ENCODE measurements around the gene CYLD. TPM values are rescaled to one million over a fixed set of nuclear protein-coding genes. Genes with fewer than 3 reads are reported as not detected.

The CYLD gene
- total RNA-seq, 1 experiment from 2014 or later, result 28.7 TPM

- peaks cover 26% of the 10 kb centered on the region for H3K36me3 ChIP-seq
- DNase-seq (ENCODE audit: low read depth in 1 of 2, low spot score in 2 of 2), result no peak
- H3K27me3 ChIP-seq (replicated peaks), result no peaks in the 10 kb centered on the region
- no peak overlapping the region; the same call in 1 of the 2 replicates for H3K27ac ChIP-seq
- no peak overlapping the region for H3K4me3 ChIP-seq
- no peaks in the 10 kb centered on the region for H3K9me3 ChIP-seq (replicated peaks)
- H3K4me1 ChIP-seq (replicated peaks), result peaks cover 14% of the 10 kb centered on the region
These were observed 21.3 kb downstream of the CYLD start for GRCh38 chr16:50763211-50763610.

- Histone ChIP-seq H3K4me1 (replicated peaks) (peaks cover 14% of the 10 kb centered on the region), H3K27me3 (replicated peaks) (no peaks in the 10 kb centered on the region), H3K36me3 (peaks cover 26% of the 10 kb centered on the region), H3K27ac (no peak overlapping the region), H3K9me3 (replicated peaks) (no peaks in the 10 kb centered on the region), H3K4me3 (no peak overlapping the region)
- no peak for DNase-seq (ENCODE audit: low read depth in 1 of 2, low spot score in 2 of 2)
These were observed 23.4 kb downstream of the CYLD start for GRCh38 chr16:50765260-50765659.

GRCh38 chr16:50765861-50766260, 24.0 kb downstream of the CYLD start:
- H3K4me1 ChIP-seq (replicated peaks), result peaks cover 14% of the 10 kb centered on the region
- no peaks in the 10 kb centered on the region for H3K9me3 ChIP-seq (replicated peaks)
- H3K36me3 ChIP-seq, result peaks cover 26% of the 10 kb centered on the region
- no peak for DNase-seq (ENCODE audit: low read depth in 1 of 2, low spot score in 2 of 2)
- no peaks in the 10 kb centered on the region for H3K27me3 ChIP-seq (replicated peaks)
- H3K27ac ChIP-seq, result no peak overlapping the region
- H3K4me3 ChIP-seq, result no peak overlapping the region

- H3K4me1 ChIP-seq (replicated peaks), result peaks cover 13% of the 10 kb centered on the region
- no peaks in the 10 kb centered on the region for H3K27me3 ChIP-seq (replicated peaks)
- peaks cover 26% of the 10 kb centered on the region for H3K36me3 ChIP-seq
- no peak overlapping the region for H3K27ac ChIP-seq
- no peaks in the 10 kb centered on the region for H3K9me3 ChIP-seq (replicated peaks)
- H3K4me3 ChIP-seq, result no peak overlapping the region
- DNase-seq (ENCODE audit: low read depth in 1 of 2, low spot score in 2 of 2), result no peak
These were observed 25.3 kb downstream of the CYLD start for GRCh38 chr16:50767197-50767596.

GRCh38 chr16:50771366-50771765, 29.5 kb downstream of the CYLD start:
- H3K9me3 ChIP-seq (replicated peaks), result no peaks in the 10 kb centered on the region
- no peak overlapping the region for H3K27ac ChIP-seq
- no peaks in the 10 kb centered on the region for H3K4me1 ChIP-seq (replicated peaks)
- H3K4me3 ChIP-seq, result no peak overlapping the region
- no peak for DNase-seq (ENCODE audit: low read depth in 1 of 2, low spot score in 2 of 2)
- H3K36me3 ChIP-seq, result peaks cover 6% of the 10 kb centered on the region
- H3K27me3 ChIP-seq (replicated peaks), result no peaks in the 10 kb centered on the region

- no peak overlapping the region for H3K4me3 ChIP-seq
- no peaks in the 10 kb centered on the region for H3K9me3 ChIP-seq (replicated peaks)
- H3K27me3 ChIP-seq (replicated peaks), result no peaks in the 10 kb centered on the region
- DNase-seq (ENCODE audit: low read depth in 1 of 2, low spot score in 2 of 2), result no peak
- peaks cover 5% of the 10 kb centered on the region; the same call in 1 of the 2 replicates for H3K36me3 ChIP-seq
- no peaks in the 10 kb centered on the region for H3K4me1 ChIP-seq (replicated peaks)
- no peak overlapping the region for H3K27ac ChIP-seq
These were observed 32.5 kb downstream of the CYLD start for GRCh38 chr16:50774405-50774804.

GRCh38 chr16:50774960-50775359, 33.1 kb downstream of the CYLD start:
- no peaks in the 10 kb centered on the region for H3K4me1 ChIP-seq (replicated peaks)
- no peaks in the 10 kb centered on the region for H3K27me3 ChIP-seq (replicated peaks)
- no peak overlapping the region for H3K27ac ChIP-seq
- H3K36me3 ChIP-seq, result peaks cover 10% of the 10 kb centered on the region
- no peak for DNase-seq (ENCODE audit: low read depth in 1 of 2, low spot score in 2 of 2)
- H3K4me3 ChIP-seq, result no peak overlapping the region
- H3K9me3 ChIP-seq (replicated peaks), result no peaks in the 10 kb centered on the region

- Histone ChIP-seq H3K4me3 (no peak overlapping the region), H3K36me3 (peaks cover 17% of the 10 kb centered on the region), H3K9me3 (replicated peaks) (no peaks in the 10 kb centered on the region), H3K27ac (no peak overlapping the region), H3K27me3 (replicated peaks) (no peaks in the 10 kb centered on the region), H3K4me1 (replicated peaks) (no peaks in the 10 kb centered on the region)
- no peak for DNase-seq (ENCODE audit: low read depth in 1 of 2, low spot score in 2 of 2)
These were observed 34.2 kb downstream of the CYLD start for GRCh38 chr16:50776037-50776436.

GRCh38 chr16:50778284-50779163, 36.6 kb downstream of the CYLD start:
- DNase-seq (ENCODE audit: low read depth in 1 of 2, low spot score in 2 of 2), result no peak
- no peak overlapping the region for H3K27ac ChIP-seq
- no peak overlapping the region for H3K4me3 ChIP-seq
- peaks cover 21% of the 10 kb centered on the region for H3K36me3 ChIP-seq
- no peaks in the 10 kb centered on the region for H3K4me1 ChIP-seq (replicated peaks)
- H3K27me3 ChIP-seq (replicated peaks), result no peaks in the 10 kb centered on the region
- H3K9me3 ChIP-seq (replicated peaks), result no peaks in the 10 kb centered on the region

GRCh38 chr16:50781043-50781442, 39.2 kb downstream of the CYLD start:
- no peaks in the 10 kb centered on the region for H3K27me3 ChIP-seq (replicated peaks)
- DNase-seq (ENCODE audit: low read depth in 1 of 2, low spot score in 2 of 2), result no peak
- H3K36me3 ChIP-seq, result peaks cover 27% of the 10 kb centered on the region

GRCh38 chr16:50781518-50781917, 39.6 kb downstream of the CYLD start:
- no peaks in the 10 kb centered on the region for H3K27me3 ChIP-seq (replicated peaks)
- no peaks in the 10 kb centered on the region for H3K9me3 ChIP-seq (replicated peaks)
- no peak overlapping the region for H3K27ac ChIP-seq
- DNase-seq (ENCODE audit: low read depth in 1 of 2, low spot score in 2 of 2), result no peak
- no peaks in the 10 kb centered on the region for H3K4me1 ChIP-seq (replicated peaks)
- H3K4me3 ChIP-seq, result no peak overlapping the region
- peaks cover 27% of the 10 kb centered on the region for H3K36me3 ChIP-seq

More at GRCh38 chr16:50781043-50781442, 39.2 kb downstream of the CYLD start:
- Histone ChIP-seq H3K4me1 (replicated peaks) (no peaks in the 10 kb centered on the region), H3K27ac (no peak overlapping the region), H3K4me3 (no peak overlapping the region), H3K9me3 (replicated peaks) (no peaks in the 10 kb centered on the region)

GRCh38 chr16:50789757-50790156, 47.9 kb downstream of the CYLD start:
- H3K36me3 ChIP-seq, result peaks cover 15% of the 10 kb centered on the region
- no peak overlapping the region for H3K4me3 ChIP-seq
- DNase-seq (ENCODE audit: low read depth in 1 of 2, low spot score in 2 of 2), result no peak
- no peaks in the 10 kb centered on the region for H3K4me1 ChIP-seq (replicated peaks)
- H3K27ac ChIP-seq, result no peak overlapping the region
- H3K9me3 ChIP-seq (replicated peaks), result no peaks in the 10 kb centered on the region
- no peaks in the 10 kb centered on the region for H3K27me3 ChIP-seq (replicated peaks)

GRCh38 chr16:50791522-50791921, 49.6 kb downstream of the CYLD start:
- Histone ChIP-seq H3K9me3 (replicated peaks) (no peaks in the 10 kb centered on the region), H3K27ac (no peak overlapping the region), H3K27me3 (replicated peaks) (no peaks in the 10 kb centered on the region), H3K4me3 (no peak overlapping the region), H3K36me3 (peaks cover 12% of the 10 kb centered on the region; the same call in 1 of the 2 replicates), H3K4me1 (replicated peaks) (no peaks in the 10 kb centered on the region)
- no peak for DNase-seq (ENCODE audit: low read depth in 1 of 2, low spot score in 2 of 2)

- no peak overlapping the region for H3K27ac ChIP-seq
- peaks cover 10% of the 10 kb centered on the region for H3K4me1 ChIP-seq (replicated peaks)
- no peaks in the 10 kb centered on the region for H3K9me3 ChIP-seq (replicated peaks)
- H3K36me3 ChIP-seq, result peaks cover 6% of the 10 kb centered on the region; the same call in 1 of the 2 replicates
- no peak overlapping the region for H3K4me3 ChIP-seq
- no peaks in the 10 kb centered on the region for H3K27me3 ChIP-seq (replicated peaks)
- no peak for DNase-seq (ENCODE audit: low read depth in 1 of 2, low spot score in 2 of 2)
These were observed 54.9 kb downstream of the CYLD start for GRCh38 chr16:50796829-50797228.
